Measurements from ENCODE around the gene SORBS1.

DNA sequence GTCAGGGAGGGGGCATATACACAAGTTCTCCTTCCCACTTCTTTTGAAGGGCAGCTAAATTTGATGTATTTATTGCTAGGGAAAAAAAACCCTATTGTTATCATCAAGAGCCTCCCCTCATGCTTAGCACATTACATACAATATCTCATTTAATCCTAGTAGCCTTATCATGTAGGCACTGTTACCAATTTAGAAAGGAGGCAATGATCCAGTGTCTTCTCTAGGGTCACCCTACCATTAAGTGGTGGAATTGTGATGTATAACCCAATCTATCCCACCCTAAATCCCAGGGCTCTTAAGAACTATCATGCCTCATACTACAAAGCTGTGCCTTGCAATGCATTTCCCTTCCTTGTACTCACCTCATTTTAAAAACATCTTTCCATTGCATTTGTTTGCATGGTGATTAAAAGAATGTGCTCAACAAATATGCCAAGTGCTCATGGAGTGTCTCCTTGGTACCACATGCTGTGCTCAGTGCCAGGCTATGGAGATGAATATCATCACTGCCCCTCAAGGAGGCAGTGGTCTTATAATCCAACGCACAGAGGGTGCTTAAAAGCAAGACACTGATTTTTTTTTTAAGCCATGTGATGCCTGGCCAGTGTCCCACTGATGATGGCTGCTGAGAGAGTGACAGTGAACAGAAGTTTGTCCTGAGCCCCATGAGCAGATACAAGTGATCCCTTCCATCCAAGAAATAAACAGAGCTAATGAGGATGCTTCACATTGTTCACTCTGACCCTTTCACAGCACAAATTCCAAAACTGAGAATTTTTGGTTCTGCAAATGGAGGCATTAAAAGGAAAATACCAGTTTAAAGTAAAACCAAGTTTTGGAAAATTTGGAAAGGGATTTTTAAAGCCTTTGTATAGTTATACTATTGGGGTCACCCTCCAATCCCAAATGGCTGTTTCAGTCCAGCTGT is 98.2 kb downstream of the SORBS1 start:
- no peak for TF ChIP-seq EZH2 (IDR thresholded peaks at IDR 0.05; ENCODE audit: insufficient read depth, low read length)
- TF ChIP-seq, protein P1, sequence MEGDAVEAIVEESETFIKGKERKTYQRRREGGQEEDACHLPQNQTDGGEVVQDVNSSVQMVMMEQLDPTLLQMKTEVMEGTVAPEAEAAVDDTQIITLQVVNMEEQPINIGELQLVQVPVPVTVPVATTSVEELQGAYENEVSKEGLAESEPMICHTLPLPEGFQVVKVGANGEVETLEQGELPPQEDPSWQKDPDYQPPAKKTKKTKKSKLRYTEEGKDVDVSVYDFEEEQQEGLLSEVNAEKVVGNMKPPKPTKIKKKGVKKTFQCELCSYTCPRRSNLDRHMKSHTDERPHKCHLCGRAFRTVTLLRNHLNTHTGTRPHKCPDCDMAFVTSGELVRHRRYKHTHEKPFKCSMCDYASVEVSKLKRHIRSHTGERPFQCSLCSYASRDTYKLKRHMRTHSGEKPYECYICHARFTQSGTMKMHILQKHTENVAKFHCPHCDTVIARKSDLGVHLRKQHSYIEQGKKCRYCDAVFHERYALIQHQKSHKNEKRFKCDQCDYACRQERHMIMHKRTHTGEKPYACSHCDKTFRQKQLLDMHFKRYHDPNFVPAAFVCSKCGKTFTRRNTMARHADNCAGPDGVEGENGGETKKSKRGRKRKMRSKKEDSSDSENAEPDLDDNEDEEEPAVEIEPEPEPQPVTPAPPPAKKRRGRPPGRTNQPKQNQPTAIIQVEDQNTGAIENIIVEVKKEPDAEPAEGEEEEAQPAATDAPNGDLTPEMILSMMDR (IDR thresholded peaks at IDR 0.05; ENCODE audit: insufficient read depth, low read depth, low read length) = no peak

Data from astrocyte (in vitro differentiated cells and primary cell).